HEK293T (cell line): Measurements from ENCODE around the gene BARX2.

Experiments used
- BHLHE40 ChIP-seq: fragments of 450-650 bp; IDR thresholded peaks from 2 replicates; pipeline ENCODE4 v1.6.1; 2016; ENCODE audit warnings: mild to moderate bottlenecking, moderate library complexity, borderline replicate concordance
- CTBP1 ChIP-seq: fragments of 450-650 bp; IDR thresholded peaks from 2 replicates; pipeline ENCODE4 v1.6.1; 2016; ENCODE audit warnings: borderline replicate concordance
- FOXA1 ChIP-seq: fragments of 450-650 bp; IDR thresholded peaks from 2 replicates; pipeline ENCODE4 v1.6.1; 2016; ENCODE audit warnings: mild to moderate bottlenecking
- FOXK2 ChIP-seq: fragments of 450-650 bp; IDR thresholded peaks from 2 replicates; pipeline ENCODE4 v1.6.1; 2016; ENCODE audit warnings: mild to moderate bottlenecking
- HDGF ChIP-seq: fragments of 450-650 bp; IDR thresholded peaks from 2 replicates; pipeline ENCODE4 v1.6.1; 2017; ENCODE audit warnings: antibody characterized with exemption, borderline replicate concordance
- NFRKB ChIP-seq: fragments of 450-650 bp; IDR thresholded peaks from 2 replicates; pipeline ENCODE4 v1.6.1; 2016; ENCODE audit warnings: mild to moderate bottlenecking, moderate library complexity
- PKNOX1 ChIP-seq: fragments of 450-650 bp; IDR thresholded peaks from 2 replicates; pipeline ENCODE4 v1.6.1; 2016
- SP1 ChIP-seq: fragments of 450-650 bp; IDR thresholded peaks from 2 replicates; pipeline ENCODE4 v1.6.1; 2017
- SUZ12 ChIP-seq: fragments of 450-650 bp; IDR thresholded peaks from 2 replicates; pipeline ENCODE4 v1.6.1; 2016; ENCODE audit warnings: mild to moderate bottlenecking

GRCh38 chr11:129331217-129331616, 44.4 kb upstream of the BARX2 start:
- TF ChIP-seq BHLHE40 (no peak), NFRKB (no peak), CTBP1 (no peak), HDGF (no peak), SUZ12 (no peak), FOXA1 (no peak), FOXK2 (no peak), SP1 (no peak), PKNOX1 (no peak)
